ENCODE results near the gene DARS2.
A peak's percentile ranks its signal among the peaks of the same experiment; 100 is the strongest.
"Not testable (repeated sequence)": the region's sequence is repeated elsewhere in the genome, so short reads cannot be mapped to it uniquely, and the experiment has no call there.

The DARS2 gene

DNA sequence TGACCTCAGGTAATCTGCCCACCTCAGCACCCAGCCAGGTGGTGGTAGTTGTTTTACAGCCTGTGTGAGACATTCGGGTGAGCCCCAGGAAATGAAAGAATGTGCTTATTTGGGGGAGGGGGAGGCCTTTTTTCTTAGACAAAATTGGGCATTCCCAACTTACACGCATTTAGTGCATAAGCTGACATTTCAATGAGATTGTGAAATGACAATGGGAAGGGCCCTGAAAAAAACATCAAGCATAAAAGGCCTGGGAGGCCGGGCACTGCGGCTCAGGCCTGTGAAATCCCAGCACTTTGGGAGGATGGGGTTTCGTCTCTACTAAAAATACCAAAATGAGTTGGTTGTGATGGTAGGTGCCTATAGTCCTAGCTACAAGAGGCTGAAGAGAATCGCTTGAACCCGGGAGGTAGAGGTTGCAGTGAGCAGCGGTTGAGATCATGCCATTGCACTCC lies 38.3 kb downstream of the DARS2 start:
- no peak for DNase-seq

DNA sequence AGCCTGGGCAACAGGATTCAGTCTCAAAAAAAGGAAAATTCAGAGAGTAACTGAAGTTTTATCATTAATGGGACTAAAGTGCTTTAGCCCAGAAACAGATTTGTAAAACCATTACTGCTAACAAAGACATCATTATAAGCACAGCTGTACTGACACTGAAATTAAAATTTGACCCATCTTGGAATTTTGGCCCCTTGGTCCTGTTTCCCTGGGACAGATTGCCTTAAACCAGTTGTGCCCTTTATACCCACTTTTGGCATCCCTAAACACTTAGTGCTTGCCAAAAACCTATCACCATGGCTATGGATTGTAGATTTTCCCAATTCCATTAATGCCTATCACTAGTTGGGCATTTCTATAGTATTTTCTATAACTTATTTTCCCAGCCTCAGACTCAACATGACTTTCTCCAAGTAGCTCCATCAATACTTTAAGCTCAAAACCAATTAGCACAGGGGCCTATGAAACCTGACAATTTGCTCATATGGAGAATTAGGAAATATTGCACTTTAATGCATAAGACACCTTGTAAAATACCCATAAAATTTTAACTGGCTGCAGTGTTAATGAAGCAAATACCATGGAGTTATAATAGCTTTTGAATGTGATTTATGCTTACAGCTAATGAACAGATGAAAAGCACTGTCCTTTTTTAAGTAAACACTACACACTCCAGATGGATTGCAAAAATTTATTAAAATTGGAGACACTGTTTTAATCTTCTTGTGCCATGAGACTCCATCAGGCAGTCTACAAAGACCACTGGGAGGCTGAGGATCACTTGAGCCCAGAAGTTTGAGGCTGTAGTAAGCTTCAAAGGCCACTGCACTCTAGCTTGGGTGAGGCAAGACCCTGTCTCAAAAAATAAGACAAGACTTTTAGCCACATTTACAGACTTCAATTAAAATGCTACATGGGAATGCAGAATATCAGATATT lies 39.0 kb downstream of the DARS2 start:
- no peak for DNase-seq

DNA sequence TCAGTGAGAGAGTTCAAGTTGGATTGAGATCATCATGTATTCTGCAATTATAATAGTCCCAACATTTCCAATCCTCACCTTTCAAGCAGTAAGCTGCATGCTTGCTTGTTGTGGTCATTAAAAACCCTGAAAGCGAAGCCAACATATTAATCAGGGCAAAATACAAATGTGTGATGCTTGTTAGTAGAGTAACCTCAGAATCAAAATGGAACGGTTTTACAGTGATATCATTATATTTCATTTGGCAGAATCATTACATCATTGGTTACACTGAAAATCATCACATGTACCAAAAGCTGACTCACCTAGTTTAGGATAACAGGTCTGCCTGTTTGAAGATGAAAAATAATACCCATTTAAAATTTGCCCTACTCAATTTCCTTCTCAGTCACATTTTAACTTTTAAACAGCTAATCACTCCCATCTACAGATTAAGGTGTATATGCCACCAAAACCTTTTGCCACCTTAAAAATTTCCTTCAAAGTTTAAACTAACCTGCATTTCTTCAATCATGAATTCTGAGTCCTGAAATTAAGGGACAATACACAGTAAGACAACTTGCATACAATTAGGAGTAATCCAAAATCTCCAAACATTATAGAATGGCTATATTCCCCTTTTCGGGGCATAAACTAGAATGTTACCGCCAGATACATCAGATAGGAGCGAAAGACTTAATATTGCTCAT lies 39.9 kb downstream of the DARS2 start:
- DNase-seq = no peak

DNA sequence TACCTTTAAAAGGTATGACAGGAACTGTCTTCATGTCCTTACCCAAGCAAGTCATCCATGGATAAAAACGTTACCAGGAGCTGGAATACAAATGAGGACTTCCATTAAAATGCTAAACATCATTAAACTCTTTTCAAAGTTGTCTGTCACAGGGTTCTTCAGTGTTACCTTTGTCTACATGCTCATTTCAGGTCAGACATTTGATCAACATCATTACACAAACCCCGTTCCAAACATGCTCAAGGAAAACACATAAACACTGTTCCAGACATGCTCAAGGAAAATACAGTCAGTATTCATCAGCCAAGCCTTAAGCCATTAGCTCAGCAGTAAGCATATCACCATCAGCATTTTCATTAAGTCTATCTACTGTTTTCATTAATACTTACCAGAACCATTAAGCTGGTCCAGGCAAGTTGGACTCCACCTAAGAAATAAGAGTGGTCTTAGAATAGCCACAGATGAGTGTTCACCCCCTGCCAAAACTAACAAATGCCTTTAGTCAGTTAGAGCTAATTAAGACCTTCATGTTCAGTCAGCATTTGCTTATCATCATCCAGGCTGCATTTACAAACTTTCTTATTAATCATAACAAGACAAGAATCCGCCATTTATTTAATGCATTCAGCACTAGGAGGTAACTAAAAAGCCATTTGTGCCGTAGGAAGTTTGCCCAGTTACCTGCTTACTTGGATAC lies 41.1 kb downstream of the DARS2 start:
- DNase-seq = no peak

DNA sequence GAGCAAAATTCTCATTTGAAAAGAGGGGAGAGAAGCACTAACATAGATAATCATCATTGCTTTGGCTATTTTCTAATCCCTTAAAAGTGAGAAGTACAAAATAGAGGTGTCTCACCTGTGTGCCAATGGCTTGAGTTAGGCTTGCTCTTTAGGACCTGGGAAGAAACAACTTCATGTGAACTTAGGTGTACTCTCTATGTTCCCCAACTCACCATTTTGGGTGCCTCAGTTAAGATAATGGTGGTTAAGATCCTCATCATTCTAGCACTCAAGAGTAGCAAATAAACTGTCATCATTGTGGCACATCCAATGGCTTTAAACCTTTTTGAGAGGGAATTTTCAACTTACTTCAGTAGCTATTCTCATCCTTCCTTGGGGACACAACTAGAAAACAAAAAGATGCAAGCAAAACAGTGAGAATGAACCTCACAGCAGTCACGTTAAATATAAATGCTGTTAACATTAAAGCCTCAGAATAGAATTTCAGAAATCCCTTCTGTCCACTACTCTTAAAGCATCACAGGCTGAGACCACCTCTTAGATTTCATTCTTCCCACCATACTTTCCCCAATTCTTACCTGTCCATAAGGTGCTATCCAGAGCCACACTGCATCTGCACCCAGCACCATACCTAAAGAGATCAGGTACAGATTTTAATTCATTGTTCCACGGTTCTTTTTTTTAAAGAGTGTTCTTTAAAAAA lies 42.1 kb downstream of the DARS2 start:
- DNase-seq = no peak

DNA sequence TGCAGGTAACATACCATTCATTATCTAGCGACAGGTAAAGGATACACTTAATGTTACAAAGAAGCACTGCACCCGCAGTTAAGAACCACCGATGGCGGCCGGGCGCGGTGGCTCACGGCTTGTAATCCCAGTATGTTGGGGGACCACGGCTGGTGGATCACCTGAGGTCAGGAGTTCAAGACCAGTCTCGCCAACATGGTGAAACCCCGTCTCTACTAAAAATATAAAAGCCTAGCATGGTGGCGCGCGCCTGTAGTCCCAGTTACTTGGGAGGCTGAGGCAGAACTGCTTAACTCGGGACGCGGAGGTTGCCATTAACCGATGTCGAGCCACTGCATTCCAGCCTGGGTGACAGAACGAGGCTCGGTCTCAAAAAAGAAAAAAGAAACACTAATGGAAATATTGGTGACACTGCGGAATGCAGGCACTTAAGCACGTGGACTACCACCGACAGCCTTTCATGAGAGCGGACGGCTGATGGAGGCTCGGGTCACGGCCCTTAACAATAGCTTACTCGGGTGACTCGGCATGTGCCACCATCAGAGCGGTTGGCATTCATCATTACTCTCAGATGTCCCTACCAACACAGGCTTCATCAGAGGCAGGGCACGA lies 42.8 kb downstream of the DARS2 start:
- no peak for DNase-seq

DNA sequence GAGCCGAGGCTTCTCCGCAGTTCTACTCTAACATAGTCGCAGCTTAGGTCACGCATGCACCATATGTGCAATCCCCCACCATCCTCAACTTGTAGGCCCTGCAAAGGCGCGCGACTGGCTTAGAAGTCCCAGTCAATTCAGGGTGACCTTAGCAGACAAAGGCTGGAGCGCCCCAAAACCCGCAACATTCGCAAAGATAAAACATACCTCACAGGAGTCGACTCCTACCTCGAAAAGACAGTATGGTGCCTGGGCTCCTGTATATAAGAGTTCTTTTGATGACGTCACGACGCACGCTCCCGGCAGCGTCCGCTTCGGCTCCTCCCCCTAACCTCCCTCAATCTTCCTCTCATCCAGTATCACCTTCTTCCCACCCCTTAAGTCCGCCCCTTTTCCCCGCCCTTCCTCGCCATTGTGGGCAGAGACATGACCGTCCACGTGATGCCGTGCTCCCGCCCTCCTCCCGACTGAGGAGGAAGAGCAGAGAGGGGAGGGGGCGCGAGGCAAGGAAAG lies 43.3 kb downstream of the DARS2 start, which contains the start of gene GAS5:
Gene GAS5, minus strand, starts transcription at position 237 of the 513 bp plus-strand sequence.
- peak; percentile 97 for DNase-seq

DNA sequence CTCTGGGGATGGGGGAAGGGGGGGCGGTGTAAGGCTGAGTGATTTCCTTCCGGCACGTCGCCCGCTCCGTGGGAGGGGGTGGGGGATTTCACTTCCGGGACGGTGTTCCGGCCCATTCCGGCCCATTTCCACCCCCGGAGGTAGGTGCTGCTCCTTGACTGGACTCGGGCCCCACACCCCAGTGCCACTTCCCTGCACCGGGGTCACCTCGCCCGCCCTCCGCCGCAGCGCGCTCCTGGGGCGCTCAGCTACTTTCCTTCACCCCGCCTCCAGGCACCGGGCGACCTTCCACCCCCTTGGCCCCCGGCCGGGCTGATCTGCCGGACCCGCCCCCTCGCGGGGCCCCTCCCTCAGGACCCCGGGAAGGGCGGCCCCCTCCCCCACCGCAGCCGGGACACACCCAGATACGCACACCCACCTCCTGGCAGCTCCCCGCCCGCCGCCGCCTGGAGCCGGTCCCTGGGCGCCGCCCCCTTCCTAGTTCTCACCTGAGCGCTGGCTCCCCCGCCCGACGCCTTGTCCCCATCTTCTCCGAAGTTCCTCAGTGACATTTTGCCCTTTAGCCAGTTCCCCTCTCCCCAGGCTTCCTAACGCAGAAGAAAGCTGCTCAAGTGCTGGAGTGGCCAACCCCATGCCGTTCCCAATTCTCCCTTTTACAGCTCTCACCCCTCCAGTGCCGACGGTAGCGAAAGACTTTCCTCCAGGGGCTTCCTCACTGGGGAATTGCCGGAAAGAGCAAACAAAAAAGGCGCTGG lies 44.0 kb downstream of the DARS2 start, which contains the start of gene ZBTB37:
Gene ZBTB37, plus strand, starts transcription at position 115 of the 755 bp plus-strand sequence. CDS start 1,846 bp downstream, outside the sequence.
- DNase-seq = peak; percentile 85

DNA sequence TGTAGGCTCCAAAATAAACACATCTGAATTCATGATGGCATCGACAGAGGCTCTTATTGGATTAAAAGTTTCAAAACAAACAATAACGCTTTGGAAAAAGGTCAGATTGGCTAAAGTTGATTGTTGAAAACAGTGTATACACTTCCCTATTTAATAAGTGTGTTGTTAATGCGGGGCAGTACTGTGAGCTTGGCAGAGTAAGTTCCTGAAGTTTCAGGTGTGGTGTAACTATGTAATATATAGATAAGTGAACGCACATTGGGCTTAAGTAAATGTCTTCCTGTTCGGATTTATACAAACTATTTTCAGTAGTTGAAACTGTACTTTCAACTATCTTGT lies 44.5 kb downstream of the DARS2 start:
- DNase-seq = no peak

DNA sequence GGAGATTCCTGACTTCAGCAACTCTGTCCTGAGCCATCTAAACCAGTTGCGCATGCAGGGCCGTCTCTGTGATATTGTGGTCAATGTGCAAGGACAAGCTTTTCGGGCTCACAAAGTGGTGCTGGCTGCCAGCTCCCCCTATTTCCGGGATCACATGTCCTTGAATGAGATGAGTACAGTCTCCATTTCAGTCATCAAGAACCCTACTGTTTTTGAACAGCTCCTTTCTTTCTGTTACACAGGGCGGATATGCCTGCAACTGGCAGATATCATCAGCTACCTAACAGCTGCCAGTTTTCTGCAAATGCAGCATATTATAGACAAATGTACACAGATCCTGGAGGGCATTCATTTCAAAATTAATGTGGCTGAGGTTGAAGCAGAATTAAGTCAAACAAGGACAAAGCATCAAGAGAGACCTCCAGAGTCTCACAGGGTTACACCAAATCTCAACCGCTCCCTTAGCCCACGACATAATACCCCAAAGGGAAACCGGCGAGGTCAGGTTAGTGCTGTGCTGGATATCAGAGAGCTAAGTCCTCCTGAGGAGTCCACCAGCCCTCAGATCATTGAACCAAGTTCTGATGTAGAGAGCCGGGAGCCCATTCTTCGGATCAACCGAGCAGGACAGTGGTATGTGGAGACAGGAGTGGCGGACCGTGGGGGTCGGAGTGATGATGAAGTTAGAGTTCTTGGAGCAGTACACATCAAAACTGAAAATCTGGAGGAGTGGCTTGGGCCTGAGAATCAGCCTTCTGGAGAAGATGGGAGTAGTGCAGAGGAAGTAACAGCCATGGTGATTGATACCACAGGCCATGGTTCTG lies 46.0 kb downstream of the DARS2 start:
- no peak for DNase-seq

DNA sequence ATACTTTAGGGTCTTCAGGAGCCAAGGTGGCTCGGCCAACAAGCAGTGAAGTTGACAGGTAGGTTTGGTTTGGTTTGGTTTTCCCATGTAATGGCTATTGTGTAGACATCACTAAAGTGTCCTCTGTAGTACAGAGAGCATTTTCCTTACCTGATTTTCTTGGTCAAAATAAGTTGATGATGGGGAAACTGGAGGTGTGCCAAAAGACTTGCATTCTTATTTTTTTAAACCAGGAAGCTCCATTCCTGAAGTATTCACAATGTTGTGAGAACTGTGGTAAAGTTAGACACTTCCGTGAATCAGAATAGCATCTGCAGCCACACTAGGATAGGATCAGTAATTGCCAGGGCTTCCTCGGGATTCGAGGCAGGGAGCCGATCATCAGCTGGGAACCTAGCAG lies 46.6 kb downstream of the DARS2 start:
- DNase-seq = no peak

DNA sequence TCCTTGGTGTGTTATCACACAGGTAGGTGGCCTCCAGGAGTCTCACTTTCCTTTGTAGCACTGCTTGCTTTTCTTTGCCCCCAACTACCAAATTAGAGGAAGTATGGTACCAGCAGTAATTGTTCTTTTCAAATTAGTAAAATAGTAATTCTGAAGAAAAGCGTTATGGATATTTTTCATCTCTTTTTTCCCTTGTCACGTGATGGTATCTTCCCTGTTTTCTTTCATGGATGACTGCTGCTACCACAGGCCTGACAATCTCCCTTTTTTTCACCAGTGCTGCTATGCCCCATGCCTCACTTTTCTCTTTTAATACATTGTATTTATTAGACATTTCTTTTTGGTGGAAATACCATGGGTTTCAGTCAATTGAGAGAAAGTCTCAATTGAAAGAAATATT lies 47.0 kb downstream of the DARS2 start:
- DNase-seq = no peak

DNA sequence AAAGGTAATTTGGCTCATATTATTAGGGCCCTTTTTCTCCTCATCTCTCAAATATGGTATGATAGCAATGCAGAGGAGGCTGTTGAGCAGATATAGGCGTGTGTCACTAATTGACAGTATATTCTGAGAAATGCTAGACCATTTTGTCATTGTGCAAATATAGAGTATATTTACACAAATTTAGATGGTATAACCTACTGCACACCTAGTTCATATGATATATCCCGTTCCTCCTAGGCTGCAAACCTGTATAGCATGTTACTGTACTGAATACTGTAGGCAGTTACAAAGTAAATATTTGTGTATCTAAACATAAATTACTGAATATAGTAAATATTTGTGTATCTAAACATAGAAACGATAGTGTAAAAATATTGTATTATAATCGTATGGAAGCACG lies 52.3 kb downstream of the DARS2 start:
- DNase-seq = no peak

DNA sequence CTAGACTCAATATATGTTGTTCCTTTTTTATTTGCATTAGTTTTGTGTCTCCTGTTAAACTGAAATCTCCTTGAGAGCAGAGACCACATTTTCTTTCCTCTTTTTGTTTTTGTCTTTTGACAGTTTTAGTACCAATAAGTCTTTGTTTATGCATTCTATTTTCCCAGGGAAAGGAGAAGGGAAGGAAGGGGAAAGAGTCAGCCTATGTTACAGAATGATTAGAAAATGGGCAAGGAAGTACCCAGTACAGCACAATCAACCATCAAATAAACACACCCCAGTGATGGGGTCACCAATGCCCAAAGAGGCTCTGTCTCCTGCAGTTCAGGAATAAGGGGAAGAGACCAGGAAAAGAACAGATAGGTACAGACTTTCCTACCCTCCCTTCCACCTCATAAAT lies 53.8 kb downstream of the DARS2 start:
- DNase-seq = no peak

DNA sequence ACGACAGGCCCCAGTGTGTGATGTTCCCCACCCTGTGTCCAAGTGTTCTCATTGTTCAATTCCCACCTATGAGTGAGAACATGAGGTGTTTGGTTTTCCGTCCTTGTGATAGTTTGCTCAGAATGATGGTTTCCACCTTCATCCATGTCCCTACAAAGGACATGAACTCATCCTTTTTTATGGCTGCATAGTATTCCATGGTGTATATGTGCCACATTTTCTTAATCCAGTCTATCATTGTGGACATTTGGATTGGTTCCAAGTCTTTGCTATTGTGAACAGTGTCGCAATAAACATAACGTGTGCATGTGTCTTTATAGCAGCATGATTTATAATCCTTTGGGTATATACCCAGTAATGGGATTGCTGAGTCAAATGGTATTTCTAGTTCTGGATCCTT lies 56.6 kb downstream of the DARS2 start:
- not testable (repeated sequence) for DNase-seq

DNA sequence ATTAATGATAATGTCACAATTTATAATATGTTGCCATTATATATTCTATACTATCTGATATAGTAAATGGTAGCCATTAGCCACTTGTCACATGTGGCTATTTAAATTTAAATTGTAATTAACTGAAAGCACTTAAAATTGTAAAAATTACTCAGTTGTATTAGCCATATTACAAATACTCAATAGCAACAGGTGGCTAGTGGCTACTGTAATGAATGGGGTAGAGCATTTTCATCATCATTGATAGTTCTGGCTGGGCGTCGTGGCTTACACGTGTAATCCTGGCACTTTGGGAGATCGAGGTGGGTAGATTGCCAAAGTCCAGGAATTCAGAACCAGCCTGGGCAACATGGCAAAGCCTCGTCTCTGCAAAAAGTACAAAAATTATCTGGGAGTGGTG lies 60.2 kb downstream of the DARS2 start:
- no peak for DNase-seq

DNA sequence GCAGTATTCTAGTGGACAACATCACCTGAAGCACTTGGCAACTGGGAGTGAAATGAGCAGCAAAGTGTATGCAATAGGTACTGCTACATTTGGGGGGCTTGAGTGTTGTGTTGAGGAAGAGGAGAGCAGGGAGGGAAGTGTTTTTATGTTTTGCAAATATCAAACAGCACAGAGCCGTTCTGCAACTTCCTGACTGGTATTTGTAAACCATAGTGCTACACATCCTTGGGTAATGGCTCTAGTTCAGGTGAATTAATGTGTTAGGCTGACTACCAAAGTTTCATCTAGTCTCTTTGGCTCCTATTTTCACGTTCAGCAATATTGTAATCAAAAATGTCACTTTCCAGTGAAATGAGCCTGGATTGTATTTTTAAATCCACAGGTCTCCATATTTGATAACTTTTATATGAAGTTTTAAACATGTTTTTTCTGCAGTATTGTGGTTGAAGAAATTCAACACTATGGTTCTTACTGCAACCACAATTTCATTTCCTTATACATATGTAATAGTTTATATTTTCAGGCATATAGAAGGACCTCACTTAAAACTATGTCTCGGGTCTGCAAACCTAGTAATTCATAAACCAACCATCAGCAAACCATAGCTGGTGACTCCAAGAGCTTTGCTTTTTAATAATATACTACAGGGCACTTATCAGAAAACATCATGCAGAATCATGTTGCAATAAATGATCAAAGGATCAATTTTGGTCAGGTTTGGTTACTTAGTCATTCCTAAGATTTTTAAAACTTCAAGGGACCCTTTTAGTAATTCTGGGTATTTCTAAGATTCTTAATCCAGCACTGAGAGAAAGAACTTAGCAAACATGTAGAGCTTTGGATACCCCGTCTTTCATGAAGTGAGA lies 62.5 kb downstream of the DARS2 start:
- no peak for DNase-seq

DNA sequence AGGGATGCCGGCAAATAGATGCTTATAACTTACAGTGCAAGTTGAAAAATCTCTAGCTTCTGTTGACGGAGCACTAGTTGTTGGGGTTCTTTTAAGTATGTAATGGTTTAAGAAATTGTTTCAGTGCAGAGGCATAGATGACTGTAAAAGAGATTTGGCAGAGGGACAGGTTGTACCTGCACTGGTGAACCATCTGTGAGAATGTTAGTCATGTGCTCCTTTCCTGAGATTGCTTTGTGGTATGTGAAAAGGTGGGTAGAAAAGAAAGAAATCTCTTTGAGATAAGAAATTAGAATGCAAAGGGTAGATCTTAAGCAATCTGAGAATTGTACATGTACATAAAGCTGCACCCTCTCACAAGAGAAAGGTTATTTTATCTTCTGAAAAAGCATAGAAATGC lies 63.2 kb downstream of the DARS2 start:
- DNase-seq = no peak

DNA sequence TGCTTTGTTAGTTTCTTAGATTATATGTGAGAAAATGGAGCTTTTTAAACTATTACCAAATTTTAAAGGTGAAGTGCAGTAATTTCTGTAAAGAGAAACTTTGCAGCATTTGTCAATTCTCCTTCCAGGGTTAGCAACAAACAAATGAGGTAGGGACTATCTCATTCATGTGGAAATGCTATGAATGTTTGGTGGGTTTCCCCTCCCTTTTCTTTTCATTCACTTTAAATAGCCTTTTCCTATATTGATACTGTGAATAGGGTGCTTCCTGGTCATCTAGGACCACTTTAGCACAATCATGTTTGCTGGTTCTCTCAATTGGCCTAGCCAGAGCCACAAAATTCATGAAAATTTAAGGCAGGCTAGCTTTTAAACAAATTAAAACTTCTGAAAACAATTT lies 64.3 kb downstream of the DARS2 start:
- DNase-seq = no peak
